Stimulated activated CD8-positive, alpha-beta memory T cell treated with anti-CD3 and anti-CD28 coated beads, Interleukin-15, amount 100 ng/mL, for 24 hours (primary cell): ENCODE results near the gene ARRB2.

ENCODE experiments used
- DNase-seq: peaks from one replicate; pipeline ENCODE4 v3.0.0-alpha.2; 2020; ENCODE audit warnings: low read depth

ARRB2 gene

DNA sequence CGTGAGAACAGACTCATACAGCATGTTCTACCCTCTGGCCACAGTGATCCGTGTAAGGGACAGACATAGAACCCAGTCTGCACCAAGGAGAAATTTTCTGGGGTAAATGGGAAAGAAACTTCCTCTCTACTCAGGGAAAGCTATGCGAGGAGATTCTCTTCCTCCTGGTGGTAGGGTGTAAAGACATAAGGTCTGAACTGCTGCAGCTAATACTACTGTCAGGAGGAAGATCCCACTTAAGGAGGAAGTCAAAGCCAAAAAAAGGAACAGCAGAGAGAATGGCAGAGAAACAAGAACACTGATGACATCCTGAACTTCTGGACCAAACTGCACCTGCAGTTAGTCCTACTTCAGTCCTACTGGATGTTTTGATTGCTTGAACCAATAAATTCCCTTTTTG is 54.2 kb downstream of the ARRB2 start:
- no peak for DNase-seq

DNA sequence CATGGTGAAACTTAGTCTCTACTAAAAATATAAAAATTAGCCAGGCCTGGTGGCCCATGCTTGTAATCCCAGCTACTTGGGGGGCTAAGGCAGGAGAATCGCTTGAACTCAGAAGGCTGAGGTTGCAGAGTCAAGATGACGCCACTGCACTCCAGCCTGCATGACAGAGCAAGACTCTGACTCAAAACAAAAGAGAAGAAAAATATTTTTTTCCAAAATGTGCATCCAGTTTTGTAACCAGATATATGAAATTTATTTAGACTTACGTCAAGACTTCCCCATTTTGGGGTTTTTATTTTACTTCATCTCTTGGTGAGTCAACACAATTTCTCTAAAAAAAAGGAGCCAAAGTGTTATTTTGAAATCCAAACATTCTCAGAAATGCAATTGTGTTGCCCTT is 55.8 kb downstream of the ARRB2 start:
- DNase-seq, result no peak

DNA sequence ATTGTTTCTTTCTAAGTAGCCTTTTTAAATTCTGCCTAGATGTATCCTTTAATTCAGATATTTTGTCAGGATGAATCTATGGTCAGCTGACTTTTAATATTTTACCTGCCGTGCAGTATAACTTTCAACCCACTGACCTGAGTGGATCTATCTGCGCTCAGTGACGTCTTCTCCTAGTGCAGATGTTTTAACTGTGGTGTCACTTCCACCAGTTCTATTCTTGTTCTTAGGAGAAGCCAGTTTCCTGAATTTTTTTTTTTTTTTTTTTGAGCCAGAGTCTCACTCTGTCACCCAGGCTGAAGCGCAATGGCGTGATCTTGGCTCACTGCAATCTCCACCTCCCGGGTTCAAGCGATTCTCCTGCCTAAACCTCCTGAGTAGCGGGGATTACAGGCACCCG is 56.3 kb downstream of the ARRB2 start:
- DNase-seq, result no peak

DNA sequence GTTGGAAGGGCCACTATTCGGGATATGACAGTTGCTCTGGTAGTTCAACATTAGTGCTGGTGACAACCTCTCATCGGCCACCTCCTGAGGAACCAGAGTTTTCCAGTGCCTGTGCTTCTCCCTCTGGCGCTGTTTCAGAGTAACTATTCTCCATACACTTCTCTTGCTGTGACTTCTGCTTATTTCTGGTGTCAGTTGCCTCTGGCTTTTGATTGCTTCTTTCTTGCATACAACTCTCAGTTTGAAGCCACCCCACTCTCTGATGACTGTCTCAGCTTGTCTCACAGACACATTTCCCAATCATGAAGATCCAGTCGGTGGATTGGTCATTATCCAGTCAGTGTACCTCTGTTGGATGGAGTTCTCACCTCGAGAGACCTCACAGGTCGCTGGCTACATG is 57.9 kb downstream of the ARRB2 start:
- no peak for DNase-seq

DNA sequence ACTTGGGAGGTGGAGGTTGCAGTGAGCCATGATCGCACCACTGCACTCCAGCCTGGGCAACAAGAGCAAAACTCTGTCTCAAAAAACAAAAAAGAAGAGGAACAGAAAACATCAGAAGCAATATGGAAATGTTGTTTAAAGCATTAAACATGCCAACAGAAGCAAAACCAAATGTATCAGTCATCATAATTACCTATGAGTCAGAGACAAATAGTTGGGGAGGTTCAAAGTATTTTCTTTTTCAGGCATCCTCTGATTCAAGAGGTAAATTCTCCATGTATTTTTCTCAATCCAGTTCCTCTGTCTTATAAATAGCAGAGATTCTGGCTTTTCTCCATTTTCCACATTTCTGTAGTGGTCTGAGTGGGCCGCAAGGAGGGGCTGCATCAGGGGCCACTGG is 59.2 kb downstream of the ARRB2 start:
- DNase-seq, result no peak
